Measurements from ENCODE around the gene PMEL.

- TF ChIP-seq CTCF (IDR thresholded peaks at IDR 0.05; ENCODE audit: low read length) (no peak), EZH2 (IDR thresholded peaks at IDR 0.05; ENCODE audit: borderline replicate concordance, low read length) (no peak)
Observed at GRCh38 chr12:55906056-55906455, 59.8 kb downstream of the PMEL start.

Data from OCI-LY1 (cell line).